Right hindlimb (tissue), 1 donor: Measurements from ENCODE around the gene MTLN.
"Not testable (repeated sequence)": the region's sequence is repeated elsewhere in the genome, so short reads cannot be mapped to it uniquely, and the experiment has no call there.

ENCODE experiments used
- DNase-seq: peaks from one replicate; pipeline ENCODE4 v3.0.0-alpha.2; 2018

Gene MTLN

GRCh38 chr2:110198016-110198415 is 14.3 kb downstream of the MTLN start:
- no peak for DNase-seq

GRCh38 chr2:110197452-110197851 is 14.9 kb downstream of the MTLN start:
- DNase-seq = no peak

- DNase-seq = not testable (repeated sequence)
Measured at GRCh38 chr2:110190169-110190568, 22.2 kb downstream of the MTLN start.

DNA sequence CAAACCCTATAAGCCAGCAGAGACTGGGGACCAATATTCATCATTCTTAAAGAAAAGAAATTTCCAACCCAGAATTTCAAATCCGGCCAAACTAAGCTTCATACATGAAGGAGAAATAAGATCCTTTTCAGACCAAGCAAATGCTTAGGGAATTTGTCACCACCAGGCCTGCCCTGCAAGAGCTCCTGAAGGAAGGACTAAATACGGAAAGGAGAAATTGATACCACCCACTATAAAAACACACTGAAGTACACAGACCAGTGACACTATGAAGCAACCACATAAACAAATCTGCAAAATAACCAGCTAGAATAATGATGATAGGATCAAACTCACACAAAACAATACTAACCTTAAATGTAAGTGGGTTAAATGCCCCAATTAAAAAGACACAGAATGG is 29.9 kb downstream of the MTLN start:
- no peak for DNase-seq

DNA sequence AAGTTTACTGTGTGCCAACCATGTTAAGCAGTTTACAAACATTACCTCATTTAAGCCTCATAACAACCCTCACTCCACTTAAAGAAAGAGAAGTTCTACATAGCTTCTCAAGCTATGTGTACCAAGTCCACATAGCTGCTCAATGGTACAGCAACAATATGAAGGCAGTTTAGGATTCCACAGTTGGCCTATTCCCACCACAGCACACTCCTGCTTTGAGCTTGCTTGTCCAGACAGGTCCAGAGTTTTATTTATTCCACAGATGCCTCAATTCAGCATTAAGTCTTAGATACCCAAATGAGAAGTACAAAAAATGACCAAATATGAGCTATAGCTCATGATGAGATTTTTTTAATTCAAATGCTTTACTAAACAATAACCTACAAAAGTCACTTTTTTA is 32.3 kb downstream of the MTLN start:
- DNase-seq = no peak

GRCh38 chr2:110173523-110173922 is 38.8 kb downstream of the MTLN start:
- DNase-seq = no peak

- no peak for DNase-seq
Measured at GRCh38 chr2:110172506-110172905, 39.8 kb downstream of the MTLN start.

GRCh38 chr2:110170102-110170501 is 42.2 kb downstream of the MTLN start:
- no peak for DNase-seq

- DNase-seq = no peak
Measured at GRCh38 chr2:110167326-110168000, 44.9 kb downstream of the MTLN start.

DNA sequence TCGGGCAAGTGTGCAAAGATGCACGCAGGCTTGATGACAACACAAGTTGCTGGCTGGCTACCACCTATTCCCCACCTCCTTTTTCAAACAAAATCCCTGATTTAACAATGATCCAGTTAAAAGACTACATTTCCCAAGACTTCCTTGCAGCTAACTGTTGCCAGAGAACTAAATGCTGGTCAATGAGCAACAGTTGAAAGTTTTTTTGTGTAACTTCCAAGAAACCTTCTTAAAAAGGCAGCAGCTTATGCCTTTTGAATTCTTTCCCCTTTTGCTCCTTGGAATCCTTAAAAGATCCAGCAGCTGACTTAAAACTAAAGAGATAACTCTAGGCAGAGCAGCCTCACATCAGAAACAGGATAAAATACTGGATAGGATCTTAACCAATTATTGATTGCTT is 46.1 kb downstream of the MTLN start:
- no peak for DNase-seq
